GM18858 (cell line): ENCODE data around the gene WNT7B.

ENCODE experiments used
- ATAC-seq: cut with Tn5 transposase; IDR thresholded peaks from one replicate; pipeline ENCODE4 v1.9.1; 2021; ENCODE audit not compliant: unreplicated experiment

WNT7B gene

DNA sequence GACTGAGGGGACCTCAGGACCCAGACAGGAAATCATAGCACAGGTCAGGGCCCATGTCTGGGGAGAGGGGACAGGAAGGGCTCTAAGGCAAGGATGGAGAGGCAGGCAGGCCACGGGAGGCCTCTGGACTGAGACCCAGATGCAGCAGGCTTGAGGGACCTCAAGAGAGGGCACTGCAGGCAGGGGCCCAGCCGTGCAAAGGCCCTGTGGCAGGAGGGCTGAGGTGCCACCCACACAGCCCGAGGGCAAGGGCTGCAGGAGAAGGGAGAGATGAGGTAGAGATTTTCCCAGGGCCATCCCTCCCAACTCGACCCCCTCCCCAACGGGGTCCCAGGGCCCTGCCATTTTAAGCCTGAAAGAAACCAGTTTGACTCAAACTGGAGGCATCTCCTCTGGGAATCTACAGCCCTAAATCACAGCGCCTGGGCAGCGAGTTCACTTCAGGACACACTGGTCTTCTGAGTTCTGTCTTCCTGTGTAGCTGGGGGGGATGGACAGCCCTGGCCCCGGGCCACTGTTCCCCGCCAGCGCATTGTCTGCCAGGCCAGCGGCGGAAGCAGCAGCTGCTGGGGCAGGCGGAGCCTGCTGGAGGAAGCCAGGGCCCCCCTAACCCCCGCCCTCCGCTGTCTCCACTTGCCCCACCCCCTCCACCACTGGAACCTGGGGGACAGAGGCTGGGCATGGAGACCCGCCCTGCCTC, 20.3 kb upstream of the WNT7B start:
- ATAC-seq, result no peak

DNA sequence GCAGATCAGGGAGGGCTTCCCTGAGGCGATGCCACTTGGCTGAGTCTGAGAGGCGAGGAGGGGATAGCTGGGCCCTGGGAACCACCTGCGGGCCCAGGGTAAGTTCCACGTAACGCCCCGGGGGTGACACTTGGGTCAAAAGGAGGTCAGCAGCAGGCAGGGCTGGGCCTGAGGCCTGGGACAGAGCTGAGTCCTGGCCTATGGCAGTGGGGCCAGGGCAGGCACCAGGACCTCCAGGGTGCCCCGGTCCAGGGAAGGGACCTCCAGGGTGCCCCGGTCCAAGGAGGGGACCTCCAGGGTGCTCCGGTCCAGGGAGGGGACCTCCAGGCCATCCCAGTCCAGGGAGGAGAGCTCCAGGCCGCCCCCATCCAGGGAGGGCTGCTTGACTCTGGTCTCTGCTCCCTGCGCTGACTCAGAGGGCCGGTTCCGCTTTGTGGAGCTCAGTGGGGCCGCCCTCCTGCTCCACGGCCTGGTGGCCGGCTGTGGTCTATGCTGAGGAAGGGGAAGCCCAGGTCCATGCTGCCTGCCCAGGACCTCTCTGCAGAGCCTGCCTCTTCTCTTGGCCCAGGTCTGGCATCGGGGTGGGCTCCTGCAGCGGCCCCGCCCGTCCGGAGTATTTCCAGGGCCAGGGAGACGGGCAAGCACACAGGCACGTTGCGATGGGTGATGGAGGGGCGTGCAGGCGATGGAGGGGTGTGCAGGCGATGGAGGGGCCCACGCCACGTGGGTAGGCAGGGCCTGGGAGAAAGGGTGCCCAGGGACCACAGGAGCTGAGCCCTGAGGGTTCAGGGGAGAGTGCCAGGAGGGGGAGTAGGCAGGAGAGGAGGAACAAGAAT, 19.5 kb upstream of the WNT7B start:
- ATAC-seq, result no peak

- ATAC-seq, result no peak
These were observed 18.6 kb upstream of the WNT7B start for GRCh38 chr22:45995405-45996101.

- ATAC-seq, result no peak
These were observed 17.8 kb upstream of the WNT7B start for GRCh38 chr22:45994491-45995404.

DNA sequence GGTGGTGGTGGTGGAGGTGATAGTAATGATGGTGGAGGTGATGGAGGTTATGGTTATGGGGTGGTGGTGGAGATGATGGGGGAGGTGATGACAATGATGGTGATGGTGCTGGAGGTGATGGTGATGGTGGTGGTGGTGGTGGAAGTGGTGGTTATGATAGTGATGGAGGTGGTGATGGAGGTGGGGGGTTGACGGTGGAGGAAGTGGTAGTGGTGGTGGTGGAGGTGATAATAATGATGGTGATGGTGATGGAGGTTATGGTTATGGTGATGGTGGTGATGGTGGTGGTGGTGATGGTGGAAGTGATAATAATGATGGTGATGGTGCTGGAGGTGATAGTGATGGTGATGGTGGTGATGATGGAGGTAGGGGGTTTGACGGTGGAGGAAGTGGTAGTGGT, 16.9 kb upstream of the WNT7B start:
- no peak for ATAC-seq

GRCh38 chr22:45993143-45993692, 16.3 kb upstream of the WNT7B start:
- ATAC-seq, result no peak

- no peak for ATAC-seq
These were observed 15.8 kb upstream of the WNT7B start for GRCh38 chr22:45992737-45993136.

DNA sequence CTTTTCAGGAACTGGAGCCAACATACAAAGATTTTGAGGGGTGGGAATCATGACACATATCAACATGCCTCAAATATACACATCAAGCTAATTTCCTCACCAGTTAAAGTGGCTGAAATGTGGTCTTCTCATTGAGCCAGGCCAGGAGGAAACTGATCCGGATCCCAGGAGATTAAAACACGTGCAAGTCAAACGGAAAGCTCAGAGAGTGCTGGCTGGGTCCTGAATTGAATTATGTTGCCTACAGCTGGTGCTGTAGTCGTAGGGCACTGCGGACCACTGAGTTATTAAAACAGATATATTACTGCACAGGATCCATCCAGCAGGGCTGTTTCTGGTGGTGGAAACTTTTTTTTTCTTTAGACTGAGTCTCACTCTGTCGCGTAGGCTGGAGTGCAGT, 14.1 kb upstream of the WNT7B start:
- no peak for ATAC-seq

DNA sequence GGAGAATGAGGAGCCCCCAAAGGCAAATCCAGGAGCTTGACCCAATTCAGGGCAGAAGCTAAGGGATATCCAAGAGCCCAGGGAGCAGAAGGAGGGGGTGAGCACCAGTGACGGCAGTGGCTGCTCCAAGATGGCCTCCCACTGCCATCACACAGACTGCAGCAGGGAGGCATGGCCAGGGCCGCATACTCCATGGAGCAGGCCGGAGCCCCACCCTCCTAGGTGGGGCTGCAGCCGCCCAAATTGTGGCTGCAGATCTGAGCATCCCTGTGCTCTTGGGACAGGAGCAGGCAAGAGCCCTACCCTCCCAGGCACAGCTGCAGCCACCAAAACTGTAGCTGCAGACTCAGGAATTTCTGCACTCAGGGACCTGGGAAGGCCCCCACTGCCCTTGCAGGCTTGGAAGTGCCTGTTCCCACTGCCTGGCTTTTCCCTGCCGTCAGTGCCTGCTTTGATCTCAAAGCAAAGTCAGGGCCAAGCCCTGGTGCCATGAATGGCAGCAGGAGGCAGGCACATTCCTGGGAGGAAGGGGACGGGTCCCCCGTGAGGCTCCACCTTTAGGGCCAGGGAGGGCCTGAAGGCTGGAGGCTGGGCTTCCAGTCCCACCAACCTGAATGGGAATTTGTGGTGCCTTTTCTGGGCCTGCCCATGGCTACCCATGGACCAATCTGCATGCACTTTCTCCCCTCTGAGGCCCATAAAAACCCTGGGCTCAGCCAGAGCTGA, 10.3 kb upstream of the WNT7B start:
- ATAC-seq, result no peak

DNA sequence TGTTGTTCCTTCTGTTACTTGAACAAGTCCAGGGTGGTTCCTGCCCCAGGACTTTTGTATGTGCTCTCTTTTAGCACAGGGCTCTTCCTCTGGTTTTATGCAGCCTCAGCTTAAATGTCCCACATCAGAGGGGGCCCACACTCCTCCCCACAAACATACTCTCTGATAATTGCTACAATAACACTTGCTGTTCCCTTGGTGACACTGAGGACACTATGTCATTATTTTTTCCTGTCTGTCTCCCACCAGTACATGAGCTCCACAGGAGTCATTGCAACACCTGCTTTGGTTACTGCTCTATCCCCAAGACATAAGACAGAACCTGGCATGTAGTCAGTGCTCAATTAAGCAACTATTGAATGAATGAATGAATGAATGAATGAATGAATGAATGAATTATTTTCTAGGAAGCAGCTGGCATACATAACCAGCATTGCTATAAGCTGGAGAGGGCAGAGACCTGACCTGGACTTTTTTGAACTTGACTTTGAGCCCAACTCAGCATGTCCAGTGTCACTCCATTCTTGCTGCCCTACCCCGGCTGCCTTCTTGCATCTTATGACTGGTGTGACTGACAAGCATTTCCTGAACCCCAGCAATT, 7.5 kb upstream of the WNT7B start:
- no peak for ATAC-seq

- no peak for ATAC-seq
These were observed 6.8 kb upstream of the WNT7B start for GRCh38 chr22:45983797-45984196.

- no peak for ATAC-seq
These were observed 3.8 kb upstream of the WNT7B start for GRCh38 chr22:45980761-45981160.

GRCh38 chr22:45980268-45980570, 3.3 kb upstream of the WNT7B start:
- no peak for ATAC-seq

- no peak for ATAC-seq
These were observed 1.3 kb upstream of the WNT7B start for GRCh38 chr22:45978275-45978713.

GRCh38 chr22:45977551-45978274, 751 bp upstream of the WNT7B start:
- no peak for ATAC-seq

DNA sequence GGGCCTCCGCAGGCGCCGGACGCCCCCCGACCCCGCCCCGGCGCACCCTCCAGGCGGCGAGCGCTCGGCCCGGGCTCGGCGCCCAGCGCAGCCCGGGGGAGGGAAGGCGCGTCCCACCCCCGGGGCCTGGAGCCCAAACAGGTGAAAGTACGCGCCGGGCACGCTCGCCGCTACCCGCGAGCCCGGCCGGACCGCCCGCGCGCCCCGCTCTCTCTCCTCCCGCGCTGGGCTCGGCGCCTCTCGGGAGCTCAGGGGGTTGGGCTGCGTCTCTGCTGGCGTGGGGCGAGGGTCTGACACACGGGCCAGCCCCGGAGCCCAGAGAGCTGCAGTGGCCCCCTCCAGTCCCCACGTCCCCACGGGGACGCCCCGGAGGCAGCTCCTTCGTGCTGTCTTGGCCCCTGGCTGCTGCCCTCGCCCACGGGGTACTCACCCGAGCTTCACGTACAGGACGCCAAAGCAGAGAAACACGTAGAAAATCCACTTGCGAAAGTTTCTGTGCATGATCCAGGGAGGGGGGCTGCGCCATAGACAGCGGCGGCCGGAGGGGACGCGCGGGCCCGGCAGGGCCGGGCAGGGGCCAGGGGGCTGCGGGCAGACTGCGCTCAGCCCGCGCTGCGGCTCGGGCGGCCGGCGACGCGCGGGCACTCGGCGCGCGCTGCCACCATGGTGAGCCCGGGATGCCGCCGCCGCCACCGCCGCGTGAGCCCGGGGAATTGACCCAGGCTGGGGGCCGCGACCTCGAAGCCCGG, 534 bp downstream of the WNT7B start:
- ATAC-seq, result no peak

- no peak for ATAC-seq
These were observed 1.5 kb downstream of the WNT7B start for GRCh38 chr22:45975164-45976161.
